PC-3 (cell line): ENCODE data around the gene PAK4.

Experiments
- EZH2 ChIP-seq: fragments of 300-600 bp; sonication (generic); IDR thresholded peaks from one replicate; pipeline ENCODE4 v1.6.1; 2017; ENCODE audit warnings: antibody characterized with exemption, mild to moderate bottlenecking, low read length; ENCODE audit not compliant: unreplicated experiment
- EZH2phosphoT487 ChIP-seq: fragments of 300-600 bp; sonication (generic); IDR thresholded peaks from 2 replicates; pipeline ENCODE4 v1.6.1; 2018; ENCODE audit warnings: mild to moderate bottlenecking, antibody characterized with exemption, low read length, borderline replicate concordance
- TF ChIP-seq, protein P1 (sequence below): fragments of 300-600 bp; sonication (generic); conservative IDR thresholded peaks from 2 replicates; pipeline ENCODE4 v1.5.1; 2017; ENCODE audit warnings: antibody characterized with exemption, low read depth, mild to moderate bottlenecking, low read length

DNA sequence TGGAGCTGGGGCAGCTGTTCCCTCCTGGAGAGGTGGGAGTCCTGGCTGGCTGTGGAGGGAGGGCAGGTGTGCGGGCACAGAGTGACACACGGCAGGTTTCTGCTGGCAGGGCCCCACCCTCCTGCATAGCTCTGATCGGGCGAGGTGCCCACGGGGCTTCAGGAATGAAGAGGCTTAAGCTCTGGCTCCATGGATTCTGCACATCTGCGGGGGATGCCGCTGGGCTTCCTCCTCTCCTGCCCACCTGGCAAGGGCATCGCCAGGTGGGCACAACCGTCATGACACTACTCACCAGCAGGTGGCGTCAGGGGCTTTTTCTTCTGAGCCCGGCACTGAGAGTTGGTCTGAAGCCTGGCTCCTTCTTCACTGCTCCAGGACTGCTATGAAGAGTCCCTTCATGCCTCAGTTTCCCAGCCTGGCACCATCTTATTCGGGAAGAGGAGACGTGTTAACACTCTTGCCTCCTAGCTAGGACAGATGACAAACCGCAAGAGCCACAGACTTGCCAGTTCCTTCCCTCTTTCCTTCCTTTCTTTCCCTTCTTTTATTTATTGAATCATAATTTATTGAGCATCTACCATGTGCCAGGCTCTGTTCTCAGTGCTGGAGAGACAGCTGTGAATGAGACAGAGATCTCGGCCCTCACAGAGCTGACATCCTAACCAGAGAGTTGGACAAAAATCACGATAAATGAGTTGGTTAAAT, 15.2 kb upstream of the PAK4 start:
- TF ChIP-seq EZH2phosphoT487 (no peak), EZH2 (no peak)
- TF ChIP-seq, protein P1, sequence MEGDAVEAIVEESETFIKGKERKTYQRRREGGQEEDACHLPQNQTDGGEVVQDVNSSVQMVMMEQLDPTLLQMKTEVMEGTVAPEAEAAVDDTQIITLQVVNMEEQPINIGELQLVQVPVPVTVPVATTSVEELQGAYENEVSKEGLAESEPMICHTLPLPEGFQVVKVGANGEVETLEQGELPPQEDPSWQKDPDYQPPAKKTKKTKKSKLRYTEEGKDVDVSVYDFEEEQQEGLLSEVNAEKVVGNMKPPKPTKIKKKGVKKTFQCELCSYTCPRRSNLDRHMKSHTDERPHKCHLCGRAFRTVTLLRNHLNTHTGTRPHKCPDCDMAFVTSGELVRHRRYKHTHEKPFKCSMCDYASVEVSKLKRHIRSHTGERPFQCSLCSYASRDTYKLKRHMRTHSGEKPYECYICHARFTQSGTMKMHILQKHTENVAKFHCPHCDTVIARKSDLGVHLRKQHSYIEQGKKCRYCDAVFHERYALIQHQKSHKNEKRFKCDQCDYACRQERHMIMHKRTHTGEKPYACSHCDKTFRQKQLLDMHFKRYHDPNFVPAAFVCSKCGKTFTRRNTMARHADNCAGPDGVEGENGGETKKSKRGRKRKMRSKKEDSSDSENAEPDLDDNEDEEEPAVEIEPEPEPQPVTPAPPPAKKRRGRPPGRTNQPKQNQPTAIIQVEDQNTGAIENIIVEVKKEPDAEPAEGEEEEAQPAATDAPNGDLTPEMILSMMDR: peak; percentile 74
